A673 (cell line): ENCODE results near the gene PPCDC.

Experiments
- CTCF ChIP-seq: fragments of 300-800, 200-600 bp; sonication (generic); conservative IDR thresholded peaks from 2 replicates; pipeline ENCODE4 v1.5.1; 2017; ENCODE audit warnings: low read depth, mild to moderate bottlenecking, antibody characterized with exemption, low read length, moderate library complexity, mixed read lengths
- EZH2 ChIP-seq: fragments of 200-600 bp; sonication (generic); IDR thresholded peaks from 2 replicates; pipeline ENCODE4 v1.6.1; 2017; ENCODE audit warnings: borderline replicate concordance, low read depth, mild to moderate bottlenecking, mixed read lengths, antibody characterized with exemption, low read length; ENCODE audit not compliant: poor library complexity, severe bottlenecking

- no peak for TF ChIP-seq CTCF
- no peak for TF ChIP-seq EZH2
Measured at GRCh38 chr15:75056036-75056435, 32.6 kb downstream of the PPCDC start.
